Measurements from ENCODE around the gene TBC1D17.

The TBC1D17 gene

GRCh38 chr19:49879243-49879963 lies 1.9 kb downstream of the TBC1D17 start:
- no peak for DNase-seq

- no peak for DNase-seq
Measured at GRCh38 chr19:49880162-49880869, 2.8 kb downstream of the TBC1D17 start.

GRCh38 chr19:49881186-49881585 lies 3.7 kb downstream of the TBC1D17 start:
- DNase-seq = no peak

GRCh38 chr19:49881672-49882394 lies 4.3 kb downstream of the TBC1D17 start:
- no peak for DNase-seq

- no peak for DNase-seq
Measured at GRCh38 chr19:49882643-49883042, 5.1 kb downstream of the TBC1D17 start.

GRCh38 chr19:49883094-49883493 lies 5.6 kb downstream of the TBC1D17 start:
- DNase-seq = no peak

GRCh38 chr19:49884109-49884508 lies 6.6 kb downstream of the TBC1D17 start:
- DNase-seq = no peak

GRCh38 chr19:49884760-49885159 lies 7.3 kb downstream of the TBC1D17 start:
- no peak for DNase-seq

- DNase-seq = no peak
Measured at GRCh38 chr19:49887037-49887664, 9.6 kb downstream of the TBC1D17 start.

GRCh38 chr19:49887665-49888509 lies 10.4 kb downstream of the TBC1D17 start:
- DNase-seq = no peak

GRCh38 chr19:49888510-49888824 lies 11.0 kb downstream of the TBC1D17 start:
- no peak for DNase-seq

GRCh38 chr19:49889038-49889686 lies 11.7 kb downstream of the TBC1D17 start:
- DNase-seq = no peak

- DNase-seq = peak; percentile 69
Measured at GRCh38 chr19:49889687-49890348, 12.3 kb downstream of the TBC1D17 start.

- DNase-seq = peak; percentile 61
Measured at GRCh38 chr19:49890349-49891311, 13.1 kb downstream of the TBC1D17 start.

- DNase-seq = no peak
Measured at GRCh38 chr19:49891393-49891792, 13.9 kb downstream of the TBC1D17 start.

- DNase-seq = no peak
Measured at GRCh38 chr19:49892716-49893115, 15.2 kb downstream of the TBC1D17 start.

- no peak for DNase-seq
Measured at GRCh38 chr19:49894011-49894664, 16.6 kb downstream of the TBC1D17 start.

- DNase-seq = no peak
Measured at GRCh38 chr19:49894879-49895565, 17.5 kb downstream of the TBC1D17 start.

All from RPMI8226 (cell line).